ENCODE measurements around the gene MANBA.

MANBA gene

GRCh38 chr4:102584091-102584490 is 176.7 kb downstream of the MANBA start:
- no peaks in the 10 kb centered on the region for H3K36me3 ChIP-seq (ENCODE audit: insufficient read depth)
- H3K4me1 ChIP-seq (ENCODE audit: low read depth, poor library complexity, severe bottlenecking), result no peaks in the 10 kb centered on the region

More at GRCh38 chr4:102584091-102584490, 176.7 kb downstream of the MANBA start:
- Histone ChIP-seq H3K4me3 (IDR thresholded peaks at IDR 0.05; ENCODE audit: insufficient read depth, low read depth, low read length) (no peak overlapping the region), H3K4me2 (no peak overlapping the region), H3K79me2 (ENCODE audit: insufficient read depth, low read depth) (no peaks in the 10 kb centered on the region), H3K9ac (no peak overlapping the region), H3K27me3 (ENCODE audit: insufficient read depth, low read depth) (no peaks in the 10 kb centered on the region), H3K27ac (no peak overlapping the region), H4K20me1 (ENCODE audit: insufficient read depth) (no peaks in the 10 kb centered on the region), H2AFZ (ENCODE audit: low read depth) (no peak overlapping the region)
- no peak for TF ChIP-seq CTCF (conservative IDR thresholded peaks at IDR 0.05; ENCODE audit: low read depth, low read length)
